ENCODE measurements around the gene VPS37D.

DNA sequence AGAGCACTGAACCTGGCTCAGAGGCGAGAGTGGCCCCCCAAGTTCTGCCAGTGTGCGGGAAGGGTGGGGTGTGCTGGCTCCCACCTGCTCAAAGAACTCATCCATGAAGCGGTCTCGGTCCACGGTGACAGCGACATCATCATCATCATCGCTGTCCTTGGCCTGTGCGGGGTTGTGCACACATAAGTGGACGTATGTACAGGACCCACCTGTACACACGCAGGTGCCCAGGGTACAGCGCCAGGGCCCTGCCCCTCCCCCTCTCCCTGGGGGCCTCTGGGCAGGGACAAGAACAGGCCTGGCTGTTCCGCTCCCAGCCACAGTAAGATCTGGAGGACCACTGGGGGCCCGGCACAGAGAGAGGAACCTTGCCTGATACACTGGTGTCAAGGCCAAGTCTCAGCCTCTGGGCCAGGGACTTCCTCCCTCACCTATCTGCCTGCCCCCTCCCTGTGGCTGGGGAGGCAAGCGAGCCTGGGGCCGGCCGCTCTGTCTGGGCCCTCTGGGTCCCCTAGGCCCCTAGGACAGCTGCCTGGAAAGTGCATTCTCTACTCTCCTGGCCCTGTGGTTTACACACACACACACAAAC lies 41.4 kb downstream of the VPS37D start:
- no peak for TF ChIP-seq EZH2phosphoT487 (conservative IDR thresholded peaks at IDR 0.05; ENCODE audit: low read length)
- TF ChIP-seq, protein P1, sequence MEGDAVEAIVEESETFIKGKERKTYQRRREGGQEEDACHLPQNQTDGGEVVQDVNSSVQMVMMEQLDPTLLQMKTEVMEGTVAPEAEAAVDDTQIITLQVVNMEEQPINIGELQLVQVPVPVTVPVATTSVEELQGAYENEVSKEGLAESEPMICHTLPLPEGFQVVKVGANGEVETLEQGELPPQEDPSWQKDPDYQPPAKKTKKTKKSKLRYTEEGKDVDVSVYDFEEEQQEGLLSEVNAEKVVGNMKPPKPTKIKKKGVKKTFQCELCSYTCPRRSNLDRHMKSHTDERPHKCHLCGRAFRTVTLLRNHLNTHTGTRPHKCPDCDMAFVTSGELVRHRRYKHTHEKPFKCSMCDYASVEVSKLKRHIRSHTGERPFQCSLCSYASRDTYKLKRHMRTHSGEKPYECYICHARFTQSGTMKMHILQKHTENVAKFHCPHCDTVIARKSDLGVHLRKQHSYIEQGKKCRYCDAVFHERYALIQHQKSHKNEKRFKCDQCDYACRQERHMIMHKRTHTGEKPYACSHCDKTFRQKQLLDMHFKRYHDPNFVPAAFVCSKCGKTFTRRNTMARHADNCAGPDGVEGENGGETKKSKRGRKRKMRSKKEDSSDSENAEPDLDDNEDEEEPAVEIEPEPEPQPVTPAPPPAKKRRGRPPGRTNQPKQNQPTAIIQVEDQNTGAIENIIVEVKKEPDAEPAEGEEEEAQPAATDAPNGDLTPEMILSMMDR (IDR thresholded peaks at IDR 0.05; ENCODE audit: insufficient read depth, low read length, poor library complexity, severe bottlenecking): no peak

Measured in SU-DHL-6 (cell line).